CD4-positive, alpha-beta T cell treated with Interleukin-17A for 1 hour (primary cell): Measurements from ENCODE around the gene TNS3.
"Not testable (repeated sequence)": the region's sequence is repeated elsewhere in the genome, so short reads cannot be mapped to it uniquely, and the experiment has no call there.

Experiments
- DNase-seq: peaks from one replicate; pipeline ENCODE4 v3.0.0-alpha.2; 2020

Gene TNS3

DNA sequence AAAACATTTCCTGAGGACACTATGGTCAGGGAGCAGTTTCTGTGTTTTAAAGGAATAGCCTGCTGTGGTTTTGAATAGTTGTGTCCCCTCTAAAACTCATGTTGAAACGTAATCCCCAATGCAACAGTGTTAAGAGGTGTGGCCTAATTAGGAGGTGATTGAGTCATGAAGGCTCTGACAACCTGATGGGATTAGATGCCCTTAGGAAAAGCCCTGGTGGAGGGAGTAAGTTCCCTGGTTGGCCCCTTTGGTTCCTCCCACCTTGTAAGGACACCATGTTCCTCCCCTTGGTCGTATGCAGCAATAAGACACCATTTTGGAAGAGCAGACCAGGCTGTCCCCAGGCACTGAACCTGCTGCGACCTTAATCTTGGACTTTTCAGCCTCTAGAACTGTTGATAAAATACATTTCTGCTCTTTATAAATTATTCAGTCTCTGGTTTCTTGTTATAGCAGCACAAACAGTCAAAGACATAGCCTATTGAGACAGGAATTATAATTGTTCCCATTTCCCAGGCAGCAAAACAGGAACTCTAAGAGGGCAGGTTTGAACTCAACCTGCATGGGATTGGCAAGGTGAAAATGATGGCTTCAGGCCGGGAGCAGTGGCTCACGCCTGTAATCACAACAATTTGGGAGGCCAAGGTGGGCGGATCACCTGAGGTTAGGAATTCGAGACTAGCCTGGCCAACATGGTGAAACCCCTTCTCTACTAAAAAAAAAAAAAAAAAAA is 20.5 kb upstream of the TNS3 start:
- DNase-seq = no peak

DNA sequence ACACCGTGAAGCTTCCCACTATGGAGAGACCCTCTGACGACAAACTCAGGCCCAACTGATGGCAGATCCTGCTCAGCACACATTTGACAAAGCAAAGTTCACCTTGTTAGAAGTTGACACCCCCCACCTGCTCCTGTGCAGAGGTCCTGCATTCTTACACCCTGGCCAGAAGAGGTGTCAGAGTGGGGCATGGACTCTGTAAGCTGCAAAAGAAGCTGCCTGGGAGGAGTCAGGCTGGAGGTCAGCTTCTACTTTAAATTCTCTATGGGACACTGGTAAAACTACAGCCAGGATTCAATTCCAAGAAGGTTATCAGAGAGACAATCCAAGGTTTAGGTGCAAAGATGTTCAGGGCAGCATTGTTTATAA is 20.0 kb upstream of the TNS3 start:
- no peak for DNase-seq

DNA sequence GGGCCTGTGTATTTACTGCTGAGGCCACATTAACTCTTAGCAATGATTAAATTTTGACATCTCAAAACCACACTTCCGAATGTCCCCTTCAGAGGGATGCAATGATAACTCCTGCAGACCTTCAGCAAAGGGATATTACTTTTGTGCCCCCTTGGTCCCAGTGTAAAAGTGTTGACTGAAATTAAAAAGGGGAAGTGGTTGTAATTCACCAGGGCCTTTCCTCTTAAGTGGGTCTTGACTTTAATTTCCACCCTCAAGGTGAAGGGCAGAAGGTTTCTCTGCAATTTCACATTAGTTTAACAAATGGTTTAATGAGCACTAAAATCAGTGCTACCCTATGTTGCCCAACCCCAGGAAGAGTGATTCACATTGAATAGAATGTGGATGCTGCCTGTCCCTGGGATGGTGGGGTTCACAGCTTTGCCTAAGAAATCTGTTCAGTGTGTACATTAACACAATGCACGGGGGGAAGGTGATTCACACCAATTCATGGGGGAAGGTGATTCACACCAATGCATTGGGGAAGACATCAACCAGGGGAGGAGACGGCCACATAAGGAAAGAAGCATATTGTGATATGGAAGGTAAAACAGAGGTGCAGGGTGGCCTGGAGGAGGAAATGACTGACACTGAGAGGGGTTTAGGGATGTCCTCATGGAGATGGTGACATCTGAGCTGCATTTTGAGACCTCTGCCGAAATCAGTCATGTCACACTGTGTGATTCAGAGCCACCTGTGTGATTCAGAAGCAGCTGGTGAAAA is 19.4 kb upstream of the TNS3 start:
- DNase-seq = no peak

DNA sequence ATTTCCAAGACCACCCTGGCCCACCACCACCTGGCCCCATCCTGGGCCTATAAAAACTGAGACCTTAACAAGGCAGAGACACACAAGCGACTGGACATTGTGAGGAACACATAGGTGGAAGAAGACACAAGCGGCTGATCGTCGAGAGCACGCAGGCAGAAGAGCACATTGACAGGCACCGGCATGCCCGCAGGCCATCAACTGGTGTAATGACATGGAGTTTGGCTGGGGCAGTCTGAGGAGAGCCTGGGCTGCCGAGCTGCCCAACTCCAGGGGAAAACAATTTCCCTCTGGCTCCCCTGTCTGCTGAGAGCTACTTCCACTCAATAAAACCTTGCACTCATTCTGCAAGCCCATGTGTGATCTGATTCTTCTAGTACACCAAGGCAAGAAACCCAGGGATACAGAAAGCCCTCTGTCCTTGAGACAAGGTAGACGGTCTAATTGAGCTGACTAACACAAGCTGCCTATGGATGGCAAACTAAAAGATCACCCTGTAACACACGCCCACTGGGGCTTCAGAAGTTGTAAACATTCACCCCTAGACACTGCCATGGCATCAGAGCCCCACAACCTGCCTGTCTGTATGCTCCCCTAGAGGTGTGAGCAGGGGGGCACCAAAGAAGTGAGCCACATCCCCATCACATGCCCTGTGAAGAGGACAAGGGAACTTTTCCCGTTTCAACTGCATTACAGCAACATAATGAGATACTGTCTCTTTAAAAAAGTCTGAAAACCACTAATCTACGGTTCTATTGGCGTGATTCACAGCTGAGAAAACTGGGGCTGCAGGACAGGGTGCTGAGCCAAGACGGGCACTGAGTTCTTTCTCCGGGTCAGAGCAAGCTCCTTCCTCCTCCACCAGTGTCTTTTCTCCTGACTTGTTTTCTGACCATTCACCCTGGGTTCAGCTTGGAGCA is 18.5 kb upstream of the TNS3 start:
- no peak for DNase-seq

DNA sequence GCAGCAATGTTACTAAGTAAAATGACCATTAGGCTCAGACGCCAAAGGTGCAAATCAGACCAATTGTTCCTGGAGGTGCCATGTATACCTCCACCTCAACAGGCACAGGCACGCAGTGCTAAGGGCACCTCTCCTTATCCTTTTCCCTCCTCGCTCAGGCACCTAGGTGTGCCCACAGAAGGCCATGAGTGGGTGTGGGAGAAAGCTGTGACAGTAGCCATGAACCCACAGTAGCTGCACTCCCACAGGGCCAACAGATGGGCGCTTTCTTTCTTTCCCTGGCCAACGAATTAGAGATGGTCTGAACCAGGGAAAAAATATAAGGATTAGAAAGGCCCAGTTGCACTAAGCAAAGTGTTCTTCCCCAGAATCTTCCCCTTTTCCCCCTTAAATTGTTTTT is 15.5 kb upstream of the TNS3 start:
- DNase-seq = no peak

DNA sequence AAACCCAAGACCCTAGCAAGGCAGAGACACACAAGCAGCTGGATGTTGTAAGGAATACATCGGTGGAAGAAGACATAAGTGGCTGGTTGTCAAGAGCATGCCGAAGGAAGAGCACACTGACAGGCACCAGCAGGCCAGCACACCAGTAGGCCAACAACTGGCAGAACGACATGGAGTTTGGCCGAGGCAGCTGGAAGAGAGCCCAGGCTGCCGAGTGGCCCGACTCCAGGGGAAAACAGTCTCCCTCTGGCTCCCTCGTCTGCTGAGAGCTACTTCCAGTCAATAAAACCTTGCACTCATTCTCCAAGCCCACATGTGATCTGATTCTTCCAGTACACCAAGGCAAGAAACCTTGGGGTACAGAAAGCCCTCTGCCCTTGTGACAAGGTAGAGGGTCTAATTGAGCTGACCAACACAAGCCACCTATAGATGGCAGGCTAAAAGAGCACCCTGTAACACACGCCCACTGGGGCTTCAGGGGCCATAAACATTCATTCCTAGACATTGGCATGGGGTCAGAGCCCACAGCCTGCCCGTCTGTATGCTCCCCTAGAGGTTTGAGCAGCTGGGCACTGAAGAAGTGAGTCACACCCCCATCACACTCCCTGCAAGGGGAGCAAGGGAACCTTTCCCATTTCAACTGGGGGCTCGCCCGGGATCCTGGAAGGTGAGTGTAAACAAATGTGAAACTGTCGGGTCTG is 14.7 kb upstream of the TNS3 start:
- DNase-seq = no peak

DNA sequence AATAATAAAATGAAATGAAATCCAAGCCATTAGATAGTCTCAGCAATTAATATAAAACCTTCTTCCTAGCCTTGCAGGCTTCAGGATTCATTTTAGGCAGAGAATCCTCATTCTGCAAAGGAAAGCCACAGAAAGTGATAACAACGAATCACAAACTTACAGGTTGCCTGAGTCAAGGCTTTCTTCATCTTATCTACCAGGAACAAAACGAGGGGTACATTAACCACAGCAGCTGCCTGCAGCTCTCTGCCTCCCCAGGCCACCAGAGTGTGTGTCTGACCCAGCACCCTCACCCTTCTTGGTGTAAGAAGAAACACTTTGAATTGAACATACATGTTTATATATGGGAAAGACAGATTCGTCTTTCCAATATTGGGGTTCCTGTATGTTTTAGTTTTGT is 12.5 kb upstream of the TNS3 start:
- DNase-seq = no peak

DNA sequence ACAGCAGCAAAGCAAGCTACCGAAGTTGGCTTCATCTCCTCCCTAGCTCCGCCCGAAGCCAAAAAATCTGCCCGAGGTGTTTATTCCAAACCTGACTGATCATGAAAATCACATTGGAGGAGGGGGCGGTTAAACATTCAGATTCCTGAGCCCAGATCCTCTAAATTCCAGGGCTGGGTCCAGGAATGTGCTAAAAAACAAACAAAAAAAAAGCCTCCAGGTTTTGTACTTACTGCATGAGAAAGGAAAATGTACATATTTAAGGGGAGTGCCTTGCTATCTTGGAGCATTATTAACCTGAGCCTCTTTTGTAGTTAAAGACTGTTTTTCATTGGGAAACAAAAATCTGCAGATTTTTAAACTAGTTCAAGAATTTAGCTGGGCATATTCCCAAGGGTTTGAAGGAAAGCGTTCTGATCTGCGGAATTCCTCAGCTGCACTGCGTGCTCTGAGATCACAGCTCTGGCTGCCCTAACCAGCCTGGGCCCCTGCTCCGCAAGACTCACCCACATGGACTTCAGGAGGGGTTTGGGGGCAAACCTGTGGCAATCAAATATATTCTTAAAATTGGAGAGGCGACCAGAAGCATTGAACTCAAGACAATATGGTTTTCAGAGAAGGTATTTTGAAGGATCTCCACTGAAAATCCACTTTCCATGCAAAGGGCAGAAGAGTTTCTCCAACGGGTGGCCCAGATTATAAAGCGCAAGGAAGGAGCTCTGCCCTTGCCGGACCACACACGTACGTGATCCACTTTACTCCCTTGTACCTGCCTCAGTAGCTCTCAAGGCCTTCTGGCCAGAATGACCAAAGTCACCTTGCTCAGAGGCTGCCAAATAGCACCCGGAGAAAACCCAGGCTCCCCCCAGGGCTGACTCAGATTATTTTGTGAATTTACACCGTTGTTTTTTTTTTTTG is 10.0 kb upstream of the TNS3 start:
- DNase-seq = no peak

DNA sequence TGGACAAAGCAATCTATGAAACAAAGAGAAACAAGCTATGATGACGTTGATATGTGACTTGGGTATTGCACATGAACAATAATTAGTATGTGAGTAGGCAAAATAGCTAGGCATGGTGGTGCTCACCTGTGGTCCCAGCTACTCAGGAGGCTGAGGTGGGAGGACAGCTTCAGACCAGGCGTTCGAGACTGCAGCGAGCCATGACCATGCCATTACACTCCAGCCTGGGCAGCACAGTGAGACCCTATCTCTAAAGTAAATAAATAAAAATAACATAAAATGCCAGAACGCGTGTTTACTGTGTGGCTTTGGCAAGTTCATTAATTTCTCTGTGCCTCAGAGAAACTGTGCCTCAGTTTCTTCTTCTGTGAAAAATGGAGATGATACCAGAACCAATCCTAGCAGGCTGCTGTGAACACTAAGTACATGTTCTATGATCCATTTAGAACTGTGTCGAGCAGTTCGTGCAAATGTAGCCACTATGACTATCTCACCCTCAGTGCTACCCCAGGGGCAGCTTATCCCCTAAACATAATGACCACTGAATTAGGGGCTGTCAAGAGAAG is 9.3 kb upstream of the TNS3 start:
- DNase-seq = no peak

DNA sequence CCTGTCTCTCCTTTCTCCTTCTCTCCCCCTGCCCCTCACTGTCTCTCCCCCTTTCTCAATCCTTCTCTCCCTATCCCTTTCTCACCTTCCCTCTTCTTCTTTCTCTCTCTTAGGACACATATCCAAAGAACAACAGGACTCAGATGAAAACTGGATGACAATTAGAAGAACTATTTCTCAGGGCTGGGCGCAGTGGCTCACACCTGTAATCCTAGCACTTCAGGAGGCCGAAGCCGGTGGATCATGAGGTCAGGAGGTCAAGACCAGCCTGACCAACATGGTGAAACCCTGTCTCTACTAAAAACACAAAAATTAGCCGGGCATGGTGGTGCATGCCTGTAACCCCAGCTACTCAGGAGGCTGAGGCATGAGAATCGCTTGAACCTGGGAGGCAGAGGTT is 8.3 kb upstream of the TNS3 start:
- not testable (repeated sequence) for DNase-seq

DNA sequence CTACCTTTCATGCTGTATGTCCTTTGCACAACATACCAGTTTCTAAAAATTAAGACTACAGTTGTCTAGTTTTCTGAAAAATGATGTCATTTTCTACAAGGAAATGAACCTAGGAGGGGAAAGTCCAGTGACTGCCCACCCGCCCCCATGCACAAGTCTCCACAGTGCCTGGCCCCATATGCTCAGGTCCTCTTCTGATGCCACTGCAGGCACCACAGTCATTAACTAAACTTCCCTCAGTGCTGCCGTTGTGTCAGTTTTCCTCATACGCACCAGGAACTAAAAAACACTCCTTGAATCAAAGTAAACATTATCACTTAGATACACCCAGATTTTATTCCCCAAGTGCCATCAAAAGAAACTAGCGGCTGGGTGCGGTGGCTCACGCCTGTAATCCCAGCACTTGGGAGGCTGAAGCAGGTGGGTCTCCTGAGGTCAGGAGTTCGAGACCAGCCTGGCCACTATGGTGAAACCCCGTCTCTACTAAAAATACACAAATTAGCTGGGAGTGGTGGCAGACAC is 6.9 kb upstream of the TNS3 start:
- DNase-seq = no peak

DNA sequence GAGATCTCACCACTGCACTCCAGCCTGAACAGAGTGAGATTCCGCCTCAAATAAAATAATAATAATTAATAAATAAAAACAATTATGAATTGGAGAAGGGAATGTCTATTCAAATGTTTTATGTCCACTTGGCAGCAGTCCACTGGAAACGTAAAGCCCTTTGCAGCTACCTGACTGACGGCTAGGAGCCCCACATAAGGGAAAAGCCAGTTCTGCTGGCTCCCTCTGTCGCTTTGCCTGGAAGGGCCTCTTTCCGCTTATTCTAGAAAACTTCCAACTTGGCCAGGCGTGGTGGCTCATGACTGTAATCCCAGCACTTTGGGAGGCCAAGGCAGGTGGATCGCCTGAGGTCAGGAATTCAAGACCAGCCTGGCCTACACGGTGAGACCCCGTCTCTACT is 6.1 kb upstream of the TNS3 start:
- no peak for DNase-seq

DNA sequence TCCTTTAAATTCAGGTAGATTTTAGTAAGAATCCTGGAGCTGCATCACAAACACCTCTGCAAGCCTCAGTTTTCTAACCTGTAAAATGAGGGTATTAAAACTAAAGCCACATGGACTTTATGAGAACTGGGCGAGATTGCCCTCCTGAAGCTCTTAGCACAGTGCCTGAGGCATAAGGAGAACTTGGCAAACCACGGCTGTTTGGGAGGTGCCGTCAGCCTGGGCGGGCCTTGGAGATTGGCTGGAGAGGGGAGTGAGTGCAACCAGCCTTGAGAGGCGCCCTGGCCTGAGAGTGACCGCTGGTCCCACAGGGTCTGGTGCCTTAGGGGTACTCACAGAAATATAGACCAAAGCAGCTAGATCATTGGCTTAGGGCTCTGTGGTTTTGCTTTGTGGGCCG is 5.4 kb upstream of the TNS3 start:
- no peak for DNase-seq

DNA sequence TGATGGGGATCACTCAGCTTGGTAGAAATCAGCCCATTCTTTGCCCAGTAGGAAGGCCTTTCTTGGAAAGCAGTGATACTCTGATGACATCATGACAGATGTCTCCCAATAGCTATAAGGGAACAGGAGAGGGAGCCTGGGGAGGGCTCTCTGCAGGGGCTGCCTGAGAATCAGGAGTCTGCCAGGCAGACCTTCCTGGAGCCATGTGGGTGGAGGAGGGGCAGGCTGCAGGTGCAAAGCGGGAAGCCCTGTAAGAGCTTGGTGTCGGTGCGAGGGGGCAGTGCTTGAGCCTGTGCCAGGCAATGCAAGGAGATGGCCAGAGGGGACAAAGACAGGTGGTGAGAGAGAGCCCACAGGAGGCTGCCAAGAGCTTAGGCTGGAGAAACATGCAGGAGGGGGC is 5.0 kb upstream of the TNS3 start:
- DNase-seq = no peak

DNA sequence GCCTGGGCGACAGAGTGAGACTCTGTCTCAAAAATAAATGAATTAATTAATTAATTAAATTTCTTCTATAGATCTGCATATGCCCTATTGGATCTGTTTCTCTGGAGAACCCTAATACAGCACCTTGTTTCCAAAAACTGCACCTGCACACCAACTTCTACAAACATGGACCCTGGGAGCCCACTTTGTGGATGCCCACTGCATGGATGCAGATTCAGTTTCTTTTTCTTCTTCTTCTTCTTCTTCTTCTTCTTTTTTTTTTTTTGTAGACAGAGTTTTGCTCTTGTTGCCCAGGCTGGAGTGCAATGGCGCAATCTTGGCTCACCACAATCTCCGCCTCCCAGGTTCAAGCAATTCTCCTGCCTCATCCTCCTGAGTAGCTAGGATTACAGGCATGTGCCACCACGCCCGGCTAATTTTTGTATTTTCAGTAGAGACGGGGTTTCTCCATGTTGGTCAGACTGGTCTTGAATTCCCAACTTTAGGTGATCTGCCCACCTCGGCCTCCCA is 4.3 kb upstream of the TNS3 start:
- DNase-seq = not testable (repeated sequence)

DNA sequence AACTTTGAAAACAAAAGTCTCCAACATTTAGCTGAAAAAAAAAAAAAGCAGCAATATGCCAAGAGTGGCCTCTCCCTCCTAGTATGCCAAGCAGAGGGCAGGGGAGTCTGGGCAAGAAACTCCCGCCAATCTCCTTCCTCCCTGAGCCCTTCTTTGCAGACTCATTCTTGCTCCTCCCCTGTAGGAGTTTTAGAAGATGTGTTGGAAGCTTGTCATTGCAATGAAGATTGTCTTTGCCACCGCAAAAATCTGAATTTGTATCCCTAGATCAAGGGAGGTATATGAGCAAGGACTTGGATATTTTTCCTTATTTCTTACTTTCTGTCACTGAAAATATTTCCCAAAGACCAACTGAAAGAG is 2.6 kb upstream of the TNS3 start:
- no peak for DNase-seq

DNA sequence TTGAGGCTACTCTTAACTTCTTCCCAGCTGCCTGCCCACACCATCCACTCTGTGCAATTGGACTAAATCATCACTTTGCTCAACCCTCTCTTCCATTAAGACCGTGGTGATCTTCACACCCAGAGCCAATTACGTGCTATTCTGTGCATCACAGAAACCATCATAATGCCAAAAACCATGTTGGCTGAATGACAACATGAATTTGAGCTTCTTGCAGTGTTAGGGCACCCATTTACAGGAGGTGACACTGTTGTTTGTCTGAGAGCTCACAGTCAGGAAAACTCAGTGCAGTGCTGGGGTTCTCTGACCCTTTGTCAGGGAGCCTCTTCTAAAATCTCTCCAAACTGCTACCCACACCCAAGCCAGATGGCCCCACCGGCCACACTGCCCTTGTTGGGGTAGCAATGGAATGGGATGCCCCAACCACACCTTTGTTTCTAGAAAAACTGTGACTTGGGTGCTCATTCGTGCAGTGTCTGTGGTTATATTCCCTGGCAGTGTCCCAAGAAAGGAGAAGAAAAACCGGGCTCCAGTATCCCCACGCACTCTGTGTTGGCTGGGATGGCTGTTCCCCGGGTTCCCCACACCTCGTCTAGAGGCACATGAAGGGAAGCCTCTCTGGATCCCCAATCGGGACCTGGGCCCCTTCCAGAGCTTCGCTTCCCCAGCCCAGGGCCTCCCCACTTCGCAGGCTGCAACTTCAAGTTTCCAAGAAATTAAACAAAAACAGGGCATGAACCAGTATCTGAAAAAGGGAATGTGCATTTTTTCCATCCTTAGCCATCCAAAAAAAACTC is 2.0 kb upstream of the TNS3 start:
- no peak for DNase-seq

DNA sequence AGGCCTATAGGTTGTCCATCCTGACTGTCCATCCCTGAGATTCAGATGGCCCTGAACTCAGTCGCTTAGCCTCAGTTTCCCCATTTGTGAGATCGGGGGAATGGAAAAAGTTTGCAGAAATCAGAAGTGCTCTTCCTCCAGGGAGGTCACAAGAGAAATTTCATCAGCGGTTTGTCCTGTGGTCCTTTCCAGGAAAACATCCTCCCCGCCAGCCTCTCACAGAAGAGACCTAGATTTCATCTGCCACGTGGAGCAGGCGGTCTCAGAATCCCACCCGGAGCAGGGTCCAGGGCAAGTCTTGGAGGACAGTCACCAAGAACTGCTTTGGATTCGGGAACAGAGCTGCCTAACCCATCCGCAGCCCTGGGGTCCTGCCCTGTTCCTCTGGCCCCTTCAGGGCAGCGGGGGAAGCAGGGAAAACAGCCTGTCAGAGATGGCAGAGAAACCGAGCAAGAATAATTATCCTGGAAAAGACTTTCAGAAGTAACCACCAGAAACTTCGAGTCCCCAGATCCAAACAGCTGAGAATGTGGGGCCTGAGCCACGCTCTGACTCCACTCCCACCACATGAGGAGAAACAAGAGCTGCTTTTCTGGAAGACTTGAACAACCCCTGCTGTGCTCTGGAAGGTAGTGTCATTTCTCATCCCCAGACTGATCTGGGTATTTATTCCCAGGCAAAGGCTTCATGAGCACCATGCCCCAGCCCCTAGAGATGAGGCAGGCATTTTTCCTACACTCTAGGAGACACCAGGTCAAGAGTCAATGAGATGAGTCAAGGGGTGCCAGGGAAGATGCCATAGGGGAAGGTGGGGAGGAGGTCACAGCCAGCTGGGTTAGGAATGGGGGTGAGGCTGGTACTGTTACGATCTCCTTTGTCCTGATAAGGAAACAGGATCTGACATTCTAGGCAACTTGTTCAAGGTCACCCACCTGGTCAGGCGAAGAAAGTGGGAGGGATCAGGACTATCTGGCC is 1.1 kb upstream of the TNS3 start:
- DNase-seq = no peak

DNA sequence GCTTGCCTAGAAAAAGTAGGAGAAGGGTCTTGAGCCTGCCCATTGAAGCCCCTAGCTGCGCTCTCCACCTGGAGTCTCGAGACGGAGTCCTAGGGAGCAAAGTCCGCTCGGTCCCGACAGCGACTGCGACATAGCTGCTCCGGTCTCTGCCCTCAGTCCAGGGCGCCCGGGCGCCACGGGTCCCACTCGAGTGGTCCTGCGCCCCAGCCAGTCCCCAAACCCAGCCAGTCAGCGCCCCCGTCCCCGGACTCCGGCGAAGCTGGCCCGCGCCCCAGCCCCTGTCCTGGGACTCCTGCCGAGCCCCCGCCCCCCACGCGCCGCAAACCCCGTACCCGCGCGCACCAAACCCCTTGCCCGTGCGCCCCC is 490 bp downstream of the TNS3 start:
- DNase-seq = no peak
